Measurements from ENCODE around the gene NDUFS5. TPM values are rescaled to one million over a fixed set of nuclear protein-coding genes. Genes with fewer than 3 reads are reported as not detected.
"Not testable (repeated sequence)": the region's sequence is repeated elsewhere in the genome, so short reads cannot be mapped to it uniquely, and the experiment has no call there.

The NDUFS5 gene
- total RNA-seq (100 to 1,000 TPM; 104 to 118 TPM), polyA plus RNA-seq (100 to 1,000 TPM; 614 to 657 (median 626) TPM), total RNA-seq (50.4 to 109 (median 86.8) reads per million in 6 experiments)

GRCh38 chr1:39026051-39026865, at the start of gene NDUFS5:
Gene NDUFS5 (plus strand): TSS chr1:39026350. CDS start chr1:39028725, 2,375 bp downstream.
- DNase-seq = peak; percentile 68 to 90 (median 77)
- POLR2A ChIA-PET = interaction anchor here (0.6 to 2.3 kb wide), 11 partner anchors 8 to 533 kb away, joined by 3 to 14 read pairs (median 5); partner anchors contain the start of genes RHBDL2 and RRAGC
- Mint-ChIP-seq H3K36me3 (peaks cover 2 to 30% (median 8%) of the 10 kb centered on the region in 3 donors), H3K27ac (peak within 1 kb of the TSS; percentile 93 to 99 (median 98)), H3K4me1 (peaks cover 10 to 43% (median 32%) of the 10 kb centered on the region in 4 donors), H3K27me3 (peaks cover 0 to 2% (median 0%) of the 10 kb centered on the region in 5 donors), H3K9me3 (no peaks in the 10 kb centered on the region), H3K4me3 (peak within 1 kb of the TSS; percentile 93 to 100 (median 96))
- peak; percentile 89 to 92 for ATAC-seq

- H3K27ac Mint-ChIP-seq = peak overlapping the region in 9 of 10 donors; percentile 66 to 98 (median 91)
- not testable (repeated sequence) for H3K36me3 Mint-ChIP-seq, H3K27me3 Mint-ChIP-seq
- peaks cover 7 to 21% (median 11%) of the 10 kb centered on the region in 4 donors for H3K4me1 Mint-ChIP-seq
- peaks cover 0 to 18% (median 10%) of the 10 kb centered on the region in 9 donors for H3K9me3 Mint-ChIP-seq
- DNase-seq (peak; percentile 20 to 92 (median 82)), ATAC-seq (peak; percentile 83 to 84)
- peak overlapping the region in 9 of 10 donors; percentile 39 to 93 (median 73) for H3K4me3 Mint-ChIP-seq
- POLR2A ChIA-PET = interaction anchor here (0.7 to 1.7 kb wide), 13 partner anchors 12 to 1414 kb away, joined by 3 to 11 read pairs (median 5); partner anchors contain the start of genes AKIRIN1, MYCBP, NDUFS5 and RRAGC
Observed at GRCh38 chr1:38977399-38978244, 48.5 kb upstream of the NDUFS5 start.

GRCh38 chr1:38978245-38978542, 48.0 kb upstream of the NDUFS5 start:
- POLR2A ChIA-PET = interaction anchor here (0.7 to 1.7 kb wide), 12 partner anchors 11 to 1413 kb away, joined by 3 to 11 read pairs (median 6); partner anchors contain the start of genes AKIRIN1, MYCBP, NDUFS5 and RRAGC
- peak in 4 of 10 donors; percentile 13 to 64 (median 43) for DNase-seq

GRCh38 chr1:38979380-38979779, 46.8 kb upstream of the NDUFS5 start:
- peaks cover 7 to 13% (median 8%) of the 10 kb centered on the region in 4 donors for H3K4me1 Mint-ChIP-seq
- ATAC-seq, H3K4me3 Mint-ChIP-seq, DNase-seq, H3K27me3 Mint-ChIP-seq, H3K36me3 Mint-ChIP-seq, POLR2A ChIA-PET: not testable (repeated sequence)
- peaks cover 0 to 18% (median 10%) of the 10 kb centered on the region in 9 donors for H3K9me3 Mint-ChIP-seq
- peak overlapping the region in 1 of 10 donors; percentile 48 for H3K27ac Mint-ChIP-seq

More at GRCh38 chr1:38978245-38978542, 48.0 kb upstream of the NDUFS5 start:
- Mint-ChIP-seq H3K4me1 (peaks cover 7 to 15% (median 8%) of the 10 kb centered on the region in 4 donors), H3K27ac (peak overlapping the region in 9 of 10 donors; percentile 66 to 98 (median 91)), H3K4me3 (peak overlapping the region in 7 of 10 donors; percentile 22 to 93 (median 70)), H3K9me3 (peaks cover 0 to 18% (median 10%) of the 10 kb centered on the region in 9 donors)
- not testable (repeated sequence) for H3K27me3 Mint-ChIP-seq, H3K36me3 Mint-ChIP-seq, ATAC-seq

GRCh38 chr1:38989979-38990378, 36.2 kb upstream of the NDUFS5 start:
- Mint-ChIP-seq H3K4me1 (peaks cover 17 to 34% (median 32%) of the 10 kb centered on the region in 4 donors), H3K36me3 (peaks cover 0 to 18% (median 3%) of the 10 kb centered on the region in 3 donors), H3K27ac (peak overlapping the region; percentile 71 to 95 (median 92)), H3K4me3 (peak overlapping the region; percentile 75 to 88 (median 82)), H3K9me3 (no peaks in the 10 kb centered on the region), H3K27me3 (peaks cover 0 to 8% (median 0%) of the 10 kb centered on the region in 5 donors)
- DNase-seq (no peak), ATAC-seq (no peak)
- POLR2A ChIA-PET = interaction anchor here (0.7 to 1.4 kb wide), 4 partner anchors 12 to 45 kb away, joined by 3 to 6 read pairs (median 5); partner anchors contain the start of gene NDUFS5

- Mint-ChIP-seq H3K4me3 (peak overlapping the region; percentile 75 to 88 (median 82)), H3K27me3 (peaks cover 0 to 7% (median 0%) of the 10 kb centered on the region in 5 donors), H3K4me1 (peaks cover 20 to 37% (median 35%) of the 10 kb centered on the region in 4 donors), H3K36me3 (peaks cover 0 to 21% (median 5%) of the 10 kb centered on the region in 3 donors), H3K9me3 (no peaks in the 10 kb centered on the region), H3K27ac (peak overlapping the region; percentile 71 to 95 (median 92))
- POLR2A ChIA-PET = interaction anchor here (0.5 to 1.4 kb wide), 4 partner anchors 10 to 44 kb away, joined by 3 to 6 read pairs (median 6); partner anchors contain the start of gene NDUFS5
- DNase-seq = no peak
- ATAC-seq = peak in 1 of 2 donors; percentile 10
Observed at GRCh38 chr1:38990386-38990737, 35.8 kb upstream of the NDUFS5 start.

GRCh38 chr1:38990738-38991637, 35.2 kb upstream of the NDUFS5 start, which contains the start of gene AKIRIN1:
Gene AKIRIN1 (plus strand): TSS chr1:38991276. CDS start chr1:38991381, 105 bp downstream.
- POLR2A ChIA-PET = interaction anchor here (0.5 to 1.4 kb wide), 4 partner anchors 9 to 44 kb away, joined by 3 to 6 read pairs (median 6); partner anchors contain the start of gene NDUFS5

GRCh38 chr1:38991638-38992411, 34.3 kb upstream of the NDUFS5 start:
- Mint-ChIP-seq H3K36me3 (peaks cover 0 to 26% (median 5%) of the 10 kb centered on the region in 3 donors), H3K27ac (peak overlapping the region; percentile 29 to 93 (median 88)), H3K4me1 (peaks cover 20 to 52% (median 48%) of the 10 kb centered on the region in 4 donors), H3K4me3 (peak overlapping the region; percentile 75 to 95 (median 88)), H3K27me3 (no peaks in the 10 kb centered on the region), H3K9me3 (no peaks in the 10 kb centered on the region)
- ATAC-seq (peak in 1 of 2 donors; percentile 1), DNase-seq (peak in 1 of 10 donors; percentile 11)
- POLR2A ChIA-PET = interaction anchor here (0.5 to 1.3 kb wide), 5 partner anchors 15 to 1988 kb away, joined by 3 to 4 read pairs (median 3); partner anchors contain the start of gene CTPS1

More at GRCh38 chr1:38990738-38991637, 35.2 kb upstream of the NDUFS5 start, which contains the start of gene AKIRIN1:
- ATAC-seq (peak; percentile 86 to 90), DNase-seq (peak; percentile 82 to 95 (median 90))
- peak within 1 kb of the TSS; percentile 71 to 95 (median 92) for H3K27ac Mint-ChIP-seq
- H3K27me3 Mint-ChIP-seq = peaks cover 0 to 3% (median 0%) of the 10 kb centered on the region in 5 donors
- no peaks in the 10 kb centered on the region for H3K9me3 Mint-ChIP-seq
- H3K4me1 Mint-ChIP-seq = peaks cover 20 to 43% (median 41%) of the 10 kb centered on the region in 4 donors
- H3K4me3 Mint-ChIP-seq = peak within 1 kb of the TSS; percentile 75 to 95 (median 88)
- peaks cover 0 to 26% (median 5%) of the 10 kb centered on the region in 3 donors for H3K36me3 Mint-ChIP-seq

GRCh38 chr1:38992412-38993111, 33.6 kb upstream of the NDUFS5 start:
- peaks cover 25 to 59% (median 56%) of the 10 kb centered on the region in 4 donors for H3K4me1 Mint-ChIP-seq
- peaks cover 0 to 26% (median 5%) of the 10 kb centered on the region in 3 donors for H3K36me3 Mint-ChIP-seq
- no peaks in the 10 kb centered on the region for H3K9me3 Mint-ChIP-seq
- POLR2A ChIA-PET = interaction anchor here (0.5 to 1.3 kb wide), 6 partner anchors 16 to 1987 kb away, joined by 3 to 4 read pairs (median 3); partner anchors contain the start of gene CTPS1
- H3K27ac Mint-ChIP-seq = peak overlapping the region; percentile 29 to 93 (median 88)
- no peaks in the 10 kb centered on the region for H3K27me3 Mint-ChIP-seq
- no peak for ATAC-seq
- no peak for DNase-seq
- peak overlapping the region; percentile 75 to 95 (median 88) for H3K4me3 Mint-ChIP-seq

Data from naive thymus-derived CD8-positive, alpha-beta T cell (primary cell).